ENCODE results near the gene FHIT.
A peak's percentile ranks its signal among the peaks of the same experiment; 100 is the strongest.

DNA sequence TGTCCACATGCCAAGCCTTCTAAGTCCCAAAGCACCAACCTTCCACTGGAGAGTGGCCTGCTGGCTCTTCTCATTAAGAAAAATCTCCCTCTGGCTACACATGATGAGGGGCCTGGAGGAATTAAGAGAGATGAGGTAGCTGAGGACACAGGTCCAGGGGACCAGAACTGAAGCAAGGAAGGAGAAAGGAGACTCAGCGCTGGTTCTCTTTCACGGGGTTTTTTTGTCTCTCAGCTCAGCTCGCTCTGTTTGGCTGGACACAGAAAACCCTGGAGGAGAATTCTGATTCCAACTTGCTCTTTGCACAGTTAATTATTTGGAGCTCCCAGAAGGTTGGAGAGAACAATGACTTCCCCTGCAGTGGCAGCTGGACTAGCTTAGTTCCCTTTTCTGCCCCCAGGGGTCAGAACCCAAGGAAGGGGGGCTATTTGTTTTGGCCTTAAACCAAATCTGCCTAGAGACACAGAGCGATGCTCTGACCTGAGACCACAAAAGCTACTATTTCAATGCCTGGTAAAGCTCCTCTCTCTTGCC lies 507.6 kb downstream of the FHIT start:
- TF ChIP-seq, protein P1, sequence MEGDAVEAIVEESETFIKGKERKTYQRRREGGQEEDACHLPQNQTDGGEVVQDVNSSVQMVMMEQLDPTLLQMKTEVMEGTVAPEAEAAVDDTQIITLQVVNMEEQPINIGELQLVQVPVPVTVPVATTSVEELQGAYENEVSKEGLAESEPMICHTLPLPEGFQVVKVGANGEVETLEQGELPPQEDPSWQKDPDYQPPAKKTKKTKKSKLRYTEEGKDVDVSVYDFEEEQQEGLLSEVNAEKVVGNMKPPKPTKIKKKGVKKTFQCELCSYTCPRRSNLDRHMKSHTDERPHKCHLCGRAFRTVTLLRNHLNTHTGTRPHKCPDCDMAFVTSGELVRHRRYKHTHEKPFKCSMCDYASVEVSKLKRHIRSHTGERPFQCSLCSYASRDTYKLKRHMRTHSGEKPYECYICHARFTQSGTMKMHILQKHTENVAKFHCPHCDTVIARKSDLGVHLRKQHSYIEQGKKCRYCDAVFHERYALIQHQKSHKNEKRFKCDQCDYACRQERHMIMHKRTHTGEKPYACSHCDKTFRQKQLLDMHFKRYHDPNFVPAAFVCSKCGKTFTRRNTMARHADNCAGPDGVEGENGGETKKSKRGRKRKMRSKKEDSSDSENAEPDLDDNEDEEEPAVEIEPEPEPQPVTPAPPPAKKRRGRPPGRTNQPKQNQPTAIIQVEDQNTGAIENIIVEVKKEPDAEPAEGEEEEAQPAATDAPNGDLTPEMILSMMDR (IDR thresholded peaks at IDR 0.05), result peak in 1 of 12 donors; percentile 18
- TF ChIP-seq POLR2A (IDR thresholded peaks at IDR 0.05), result no peak
